Measurements from ENCODE around the gene LRP1B.

- no peak for TF ChIP-seq POLR2A (IDR thresholded peaks at IDR 0.05)
- TF ChIP-seq, protein P1, sequence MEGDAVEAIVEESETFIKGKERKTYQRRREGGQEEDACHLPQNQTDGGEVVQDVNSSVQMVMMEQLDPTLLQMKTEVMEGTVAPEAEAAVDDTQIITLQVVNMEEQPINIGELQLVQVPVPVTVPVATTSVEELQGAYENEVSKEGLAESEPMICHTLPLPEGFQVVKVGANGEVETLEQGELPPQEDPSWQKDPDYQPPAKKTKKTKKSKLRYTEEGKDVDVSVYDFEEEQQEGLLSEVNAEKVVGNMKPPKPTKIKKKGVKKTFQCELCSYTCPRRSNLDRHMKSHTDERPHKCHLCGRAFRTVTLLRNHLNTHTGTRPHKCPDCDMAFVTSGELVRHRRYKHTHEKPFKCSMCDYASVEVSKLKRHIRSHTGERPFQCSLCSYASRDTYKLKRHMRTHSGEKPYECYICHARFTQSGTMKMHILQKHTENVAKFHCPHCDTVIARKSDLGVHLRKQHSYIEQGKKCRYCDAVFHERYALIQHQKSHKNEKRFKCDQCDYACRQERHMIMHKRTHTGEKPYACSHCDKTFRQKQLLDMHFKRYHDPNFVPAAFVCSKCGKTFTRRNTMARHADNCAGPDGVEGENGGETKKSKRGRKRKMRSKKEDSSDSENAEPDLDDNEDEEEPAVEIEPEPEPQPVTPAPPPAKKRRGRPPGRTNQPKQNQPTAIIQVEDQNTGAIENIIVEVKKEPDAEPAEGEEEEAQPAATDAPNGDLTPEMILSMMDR (IDR thresholded peaks at IDR 0.05 in 4 of 5, conservative IDR thresholded peaks at IDR 0.05 in 1 of 5) = no peak
Observed at GRCh38 chr2:140363131-140363530, 1767.7 kb downstream of the LRP1B start.
